Renal cortex interstitium (tissue), 15 donors: ENCODE results near the gene MSLN. TPM values are rescaled to one million over a fixed set of nuclear protein-coding genes. Genes with fewer than 3 reads are reported as not detected.
A peak's percentile ranks its signal among the peaks of the same experiment; 100 is the strongest.
"Not testable (repeated sequence)": the region's sequence is repeated elsewhere in the genome, so short reads cannot be mapped to it uniquely, and the experiment has no call there.

ENCODE experiments used
- DNase-seq, 11 donors: peaks; one replicate each; pipeline ENCODE4 v3.0.0-alpha.2; 2013; ENCODE audit warnings: low read depth in 9 of 11, low spot score in 4 of 11; ENCODE audit errors: extremely low read depth in 1 of 11
- long read RNA-seq, 16 experiments: transcript quantifications; one replicate each; lab custom pipeline, GENCODE V29; 2026
- polyA plus RNA-seq, 3 donors: library from polyadenylated mRNA; unstranded; fragments of 120-200 nt; gene quantifications; one replicate each; pipeline ENCODE4 v1.2.1, GENCODE V29; 2013; ENCODE audit not compliant: insufficient read length in 3 of 3

Gene MSLN
- polyA plus RNA-seq: 10 to 100 TPM; 12.7 to 36.0 (median 18.1) TPM
- long read RNA-seq, donor 1, partial matches to known transcripts: 0 of 2 reads
- long read RNA-seq, donor 1, other reads (novel, unspliced or antisense): 0 of 2 reads
- long read RNA-seq, donor 2, partial matches to known transcripts: 0 of 1 reads
- long read RNA-seq, donor 2, other reads (novel, unspliced or antisense): 0 of 1 reads
- long read RNA-seq, donor 3, transcript MSLN-207 (17 exons, 2,418 nt): major isoform, 7 of 19 reads
- long read RNA-seq, donor 3, partial matches to known transcripts: 12 of 19 reads
- long read RNA-seq, donor 3, other reads (novel, unspliced or antisense): 0 of 19 reads
- long read RNA-seq, donor 4, partial matches to known transcripts: 11 of 14 reads
- long read RNA-seq, donor 4, other reads (novel, unspliced or antisense): 0 of 14 reads
- long read RNA-seq, donor 5: 0 reads
- long read RNA-seq, donor 6, partial matches to known transcripts: 8 of 9 reads
- long read RNA-seq, donor 6, other reads (novel, unspliced or antisense): 0 of 9 reads
- long read RNA-seq, donor 7, partial matches to known transcripts: 5 of 7 reads
- long read RNA-seq, donor 7, other reads (novel, unspliced or antisense): 0 of 7 reads
- long read RNA-seq, donor 8: 0 reads
- long read RNA-seq, donor 9, partial matches to known transcripts: 5 of 5 reads
- long read RNA-seq, donor 9, other reads (novel, unspliced or antisense): 0 of 5 reads
- long read RNA-seq, donor 10: 0 reads
- long read RNA-seq, donor 11, transcript MSLN-207 (17 exons, 2,418 nt): major isoform, 5 of 14 reads
- long read RNA-seq, donor 11, partial matches to known transcripts: 9 of 14 reads
- long read RNA-seq, donor 11, other reads (novel, unspliced or antisense): 0 of 14 reads
- long read RNA-seq, donor 12, partial matches to known transcripts: 0 of 1 reads
- long read RNA-seq, donor 12, other reads (novel, unspliced or antisense): 0 of 1 reads
- long read RNA-seq, donor 13: 0 reads
- long read RNA-seq, donor 14, partial matches to known transcripts: 5 of 5 reads
- long read RNA-seq, donor 14, other reads (novel, unspliced or antisense): 0 of 5 reads
- long read RNA-seq, donor 15, partial matches to known transcripts: 0 of 1 reads
- long read RNA-seq, donor 15, other reads (novel, unspliced or antisense): 0 of 1 reads
- long read RNA-seq, donor 16, transcript MSLN-207 (17 exons, 2,418 nt): major isoform, 5 of 29 reads
- long read RNA-seq, donor 16, partial matches to known transcripts: 19 of 29 reads
- long read RNA-seq, donor 16, other reads (novel, unspliced or antisense): 0 of 29 reads

GRCh38 chr16:760545-761343 lies at the start of gene MSLN:
Gene MSLN (plus strand): TSS chr16:760734. CDS start chr16:762681, 1,947 bp downstream.
- DNase-seq: no peak

- DNase-seq: no peak
These were observed 49.5 kb upstream of the MSLN start for GRCh38 chr16:711084-711483.

GRCh38 chr16:711548-712320 lies 48.8 kb upstream of the MSLN start:
- peak in 1 of 11 donors; percentile 64 for DNase-seq

- not testable (repeated sequence) for DNase-seq
These were observed 47.7 kb upstream of the MSLN start for GRCh38 chr16:712740-713250.

GRCh38 chr16:714079-714478 lies 46.5 kb upstream of the MSLN start:
- no peak for DNase-seq

GRCh38 chr16:714558-715476 lies 45.7 kb upstream of the MSLN start, which contains the start of gene METRN:
Gene METRN (plus strand): TSS chr16:715118. CDS start chr16:715290, 172 bp downstream.
- peak in 9 of 11 donors; percentile 60 to 88 (median 82) for DNase-seq

- DNase-seq: no peak
These were observed 44.9 kb upstream of the MSLN start for GRCh38 chr16:715477-716199.

- no peak for DNase-seq
These were observed 44.4 kb upstream of the MSLN start for GRCh38 chr16:716200-716568.

- DNase-seq: no peak
These were observed 43.7 kb upstream of the MSLN start for GRCh38 chr16:716768-717325.

- no peak for DNase-seq
These were observed 42.9 kb upstream of the MSLN start for GRCh38 chr16:717450-718245.

GRCh38 chr16:718389-718788 lies 42.1 kb upstream of the MSLN start:
- DNase-seq: no peak

GRCh38 chr16:718922-719321 lies 41.6 kb upstream of the MSLN start:
- no peak for DNase-seq

- no peak for DNase-seq
These were observed 40.6 kb upstream of the MSLN start for GRCh38 chr16:719815-720446.

- peak in 3 of 11 donors; percentile 56 to 68 (median 67) for DNase-seq
These were observed 40.0 kb upstream of the MSLN start for GRCh38 chr16:720447-720989.
